Lung microvascular endothelial cell (primary cell): ENCODE data around the gene CRYBB1. TPM values are rescaled to one million over a fixed set of nuclear protein-coding genes. Genes with fewer than 3 reads are reported as not detected.

Experiments used
- DNase-seq, 2 donors: peaks; one replicate each; pipeline versions ENCODE4 v3.0.0 to v3.0.0-alpha.2; 2010; ENCODE audit warnings: low read depth in 2 of 2
- total RNA-seq: library from RNA; depleted of rRNA; stranded (reverse); fragments of >200 nt; gene quantifications from 2 replicates; pipeline ENCODE4 v1.2.1, GENCODE V29; 2014

The CRYBB1 gene
- total RNA-seq, 1 donor from 2014 or later: 0.40 TPM

DNA sequence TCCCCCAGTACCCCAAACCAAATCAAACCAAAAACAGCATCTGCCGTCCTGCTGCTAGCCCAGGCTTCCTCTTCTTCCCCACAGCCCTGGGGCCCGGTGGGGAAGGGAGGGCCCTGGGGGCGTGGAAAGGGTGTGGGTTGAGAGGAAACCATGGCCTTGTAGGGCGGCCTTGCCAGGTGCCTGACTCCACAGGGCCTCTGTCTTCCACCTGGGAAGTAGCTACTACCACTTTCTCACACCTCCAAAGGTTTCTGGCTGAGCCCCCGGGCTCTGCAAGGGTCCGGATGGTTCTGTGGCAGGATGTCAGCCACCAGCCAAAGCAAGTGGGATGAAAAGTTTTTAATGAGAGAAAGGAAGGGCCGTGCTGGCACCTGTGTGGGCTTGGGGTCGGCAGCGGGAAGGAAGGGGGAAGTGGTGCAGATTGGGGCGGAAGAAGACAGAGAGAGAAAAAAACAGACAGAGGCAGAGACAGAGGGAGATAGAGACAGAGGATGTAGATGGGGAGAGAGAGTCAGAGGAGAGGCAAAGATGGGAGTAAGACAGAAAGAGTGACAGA, 38.4 kb downstream of the CRYBB1 start:
- DNase-seq: no peak

DNA sequence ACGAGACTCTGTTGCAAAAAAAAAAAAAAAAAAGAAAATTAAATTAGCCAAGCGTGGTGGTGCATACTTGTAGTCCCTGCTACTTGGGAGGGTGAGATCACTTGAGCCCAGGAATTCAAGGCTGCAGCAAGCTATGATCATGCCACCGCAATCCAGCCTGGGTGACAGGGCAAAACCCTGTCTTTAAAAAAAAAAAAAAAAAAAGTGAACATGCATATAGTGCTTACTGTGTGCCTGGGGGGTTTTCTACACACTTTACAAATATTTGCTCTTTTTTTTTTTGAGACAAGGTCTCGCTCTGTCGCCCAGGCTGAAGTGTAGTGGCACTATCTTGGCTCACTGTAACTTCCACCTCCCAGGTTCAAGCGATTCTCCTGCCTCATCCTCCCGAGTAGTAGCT, 40.7 kb downstream of the CRYBB1 start:
- no peak for DNase-seq

DNA sequence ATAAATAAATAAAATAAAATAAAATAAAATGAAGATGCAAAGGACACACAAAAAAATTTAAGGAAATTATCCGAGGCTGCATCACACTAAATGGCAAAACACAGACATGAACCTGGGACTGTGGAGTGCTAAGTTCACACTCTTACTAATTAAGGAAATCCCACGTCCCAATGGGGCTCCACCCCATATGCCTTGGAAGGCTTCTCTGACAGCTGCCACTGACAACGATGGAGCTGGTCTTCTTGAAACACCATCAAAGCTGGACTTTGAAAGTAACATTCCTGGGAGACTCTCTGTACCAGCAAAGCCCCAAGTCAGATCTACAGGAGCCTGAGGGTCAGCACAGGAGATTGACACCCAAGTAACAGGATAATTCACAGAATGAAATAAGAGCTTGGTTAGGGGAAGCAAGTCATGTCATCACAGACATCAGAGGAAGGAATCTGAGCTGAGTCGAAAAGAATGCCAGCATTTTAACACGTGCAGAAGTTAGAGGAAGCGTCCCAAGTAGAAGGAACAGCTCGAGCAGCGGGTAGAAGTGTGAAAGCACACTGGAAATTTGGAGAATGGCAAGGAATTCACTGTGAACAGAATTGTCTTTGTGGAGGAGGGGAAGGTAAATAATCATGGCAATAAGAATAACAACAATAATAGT, 41.7 kb downstream of the CRYBB1 start:
- DNase-seq: peak in 1 of 2 donors; percentile 67

DNA sequence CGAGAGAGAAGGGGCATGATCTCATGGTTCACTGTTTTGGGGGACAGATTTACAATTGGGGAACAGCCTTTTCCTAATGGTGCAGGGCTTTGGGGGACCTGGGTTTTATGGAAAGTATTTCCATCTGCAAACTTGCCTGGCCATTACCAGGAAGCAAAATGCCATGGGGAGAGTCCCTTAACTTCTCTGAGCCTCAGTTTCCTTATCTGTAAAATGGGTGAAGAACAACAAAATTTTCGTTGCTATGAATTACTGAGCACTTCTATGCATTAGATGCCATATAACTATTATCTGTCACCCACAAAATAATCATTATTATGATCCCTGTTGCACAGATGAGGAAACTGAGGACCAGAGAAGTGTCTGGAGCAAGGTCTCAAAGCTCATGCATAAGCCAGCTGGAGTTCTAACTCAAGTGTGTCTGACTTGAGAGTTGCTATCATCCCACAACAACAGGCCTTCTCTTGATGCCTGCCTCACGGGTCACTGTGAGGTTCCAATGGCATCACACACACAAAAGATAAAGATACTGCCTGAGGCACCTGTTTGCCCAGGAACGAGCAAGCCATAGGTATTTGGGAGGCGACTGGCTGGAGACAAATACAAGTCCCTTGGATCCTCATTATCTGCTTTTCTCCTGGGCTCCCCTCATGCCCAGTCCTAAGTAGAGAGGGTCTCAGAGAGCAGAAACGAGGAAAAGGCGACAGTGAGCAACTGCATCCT, 43.7 kb downstream of the CRYBB1 start:
- DNase-seq: no peak

DNA sequence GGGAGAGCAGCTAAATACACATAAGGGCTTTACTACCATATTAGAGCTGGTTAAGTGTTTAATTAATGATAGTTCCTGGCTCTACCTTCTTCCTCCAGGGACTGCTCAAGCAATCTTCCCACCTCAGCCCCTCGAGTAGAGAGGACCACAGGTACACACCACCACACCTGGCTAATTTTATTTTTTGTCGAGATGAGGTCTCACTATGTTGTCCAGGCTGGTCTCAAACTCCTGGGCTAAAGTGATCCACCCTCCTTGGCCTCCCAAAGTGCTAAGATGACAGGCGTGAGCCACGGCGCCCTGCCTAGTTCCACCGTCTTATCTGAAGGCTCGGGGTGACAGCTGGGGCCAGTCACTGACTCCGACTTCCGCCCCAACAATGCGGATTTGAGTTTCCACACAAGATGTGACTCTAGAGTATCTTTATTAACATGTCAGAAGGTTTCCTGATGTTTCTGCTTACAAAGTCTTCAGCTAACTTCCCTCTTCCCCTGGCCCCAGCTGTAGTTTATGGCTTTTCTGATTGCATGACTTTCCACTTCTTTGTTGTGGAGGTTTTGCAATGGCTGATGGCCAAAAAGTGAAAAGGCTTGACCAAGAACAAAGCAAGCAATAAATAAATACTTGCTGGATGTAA, 44.7 kb downstream of the CRYBB1 start:
- DNase-seq: peak in 1 of 2 donors; percentile 83

DNA sequence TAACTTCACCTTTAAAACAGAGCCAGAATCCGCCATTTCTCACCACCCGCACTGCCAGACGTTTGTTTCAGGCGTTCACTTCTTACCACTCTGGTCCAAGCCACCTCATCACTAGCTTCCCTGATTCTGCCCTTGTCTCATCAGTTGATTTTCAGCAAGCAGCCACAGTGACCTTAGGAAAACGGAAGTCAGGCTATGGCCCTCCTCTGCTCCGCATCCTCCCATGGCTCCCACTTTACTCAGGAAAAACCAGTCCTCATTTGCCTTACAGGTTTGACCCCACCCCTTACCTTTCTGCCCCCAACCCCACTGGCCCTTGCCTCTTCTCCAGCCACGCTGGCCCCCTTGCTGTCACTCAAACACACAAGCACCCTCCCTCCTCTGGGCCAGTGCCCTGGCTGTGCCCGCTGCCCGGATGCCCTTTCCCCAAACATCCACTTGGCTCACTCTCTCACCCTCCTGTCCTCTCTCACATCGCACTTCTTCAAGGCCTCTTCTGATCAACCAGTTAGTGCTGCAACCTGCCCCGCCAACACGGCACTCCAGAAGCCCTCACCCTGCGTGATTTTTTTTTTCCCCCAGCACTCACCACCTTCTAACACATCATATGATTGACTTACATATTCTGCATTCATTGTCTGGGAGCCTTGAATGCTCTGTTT, 46.8 kb downstream of the CRYBB1 start:
- DNase-seq: no peak

DNA sequence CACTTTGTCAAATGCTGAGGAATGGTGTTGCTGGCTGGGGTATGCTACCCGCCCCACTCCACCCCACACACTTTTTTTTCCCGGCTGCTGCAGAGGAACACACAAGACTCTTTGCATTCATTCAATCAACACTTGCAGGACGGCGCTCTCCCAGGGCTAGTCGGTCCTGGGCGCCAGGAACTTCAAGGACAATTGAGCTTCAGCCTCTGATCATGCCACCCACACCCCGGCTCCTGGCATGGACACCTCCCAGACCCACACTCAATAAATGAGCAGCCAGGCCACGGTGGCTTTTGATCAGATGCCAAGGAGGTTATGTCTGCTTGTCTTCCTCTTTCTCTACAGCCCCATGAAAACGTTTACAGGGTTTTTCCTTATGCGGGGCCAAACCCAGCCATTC, 47.7 kb downstream of the CRYBB1 start:
- no peak for DNase-seq

DNA sequence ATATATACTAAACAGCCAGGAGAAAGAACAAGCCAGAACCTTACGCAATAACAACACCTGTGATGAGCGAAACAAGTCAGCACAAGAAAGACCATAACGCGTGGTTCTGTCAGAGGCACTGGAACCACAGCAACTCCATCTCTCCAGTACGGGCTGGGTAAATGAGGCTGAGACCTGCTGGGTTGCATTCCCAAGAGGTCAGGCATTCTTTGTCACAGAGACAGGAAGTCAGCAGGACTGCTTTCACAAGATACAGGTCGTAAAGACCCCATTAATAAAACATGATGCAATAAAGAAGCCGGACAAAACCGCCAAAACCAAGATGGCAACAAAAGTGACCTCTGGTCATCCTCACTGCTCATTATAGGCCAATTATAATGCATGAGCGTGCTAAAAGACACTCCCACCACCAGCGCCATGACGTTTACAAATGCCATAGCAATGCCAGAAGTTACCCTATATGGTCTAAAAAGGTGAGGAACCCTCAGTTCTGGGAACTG, 49.6 kb downstream of the CRYBB1 start:
- DNase-seq: peak; percentile 39 to 40

DNA sequence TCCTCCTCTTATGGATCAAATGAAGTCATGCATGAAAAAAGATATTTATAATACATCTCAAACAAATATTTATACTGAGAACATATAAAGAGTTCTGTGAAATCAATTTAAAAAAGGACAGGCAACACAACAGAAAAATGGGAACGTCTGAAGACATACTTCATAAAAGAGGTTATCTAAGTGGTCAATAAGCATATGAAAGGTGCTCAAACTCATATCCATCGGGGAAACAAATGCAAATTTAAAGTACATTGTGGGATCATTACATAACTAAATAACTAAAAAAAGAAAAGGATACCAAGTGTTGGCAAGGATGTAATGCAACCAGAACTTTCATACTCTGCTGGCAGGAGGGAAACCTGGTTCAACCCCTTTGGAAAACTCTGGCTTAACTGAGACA, 50.2 kb downstream of the CRYBB1 start:
- DNase-seq: no peak

DNA sequence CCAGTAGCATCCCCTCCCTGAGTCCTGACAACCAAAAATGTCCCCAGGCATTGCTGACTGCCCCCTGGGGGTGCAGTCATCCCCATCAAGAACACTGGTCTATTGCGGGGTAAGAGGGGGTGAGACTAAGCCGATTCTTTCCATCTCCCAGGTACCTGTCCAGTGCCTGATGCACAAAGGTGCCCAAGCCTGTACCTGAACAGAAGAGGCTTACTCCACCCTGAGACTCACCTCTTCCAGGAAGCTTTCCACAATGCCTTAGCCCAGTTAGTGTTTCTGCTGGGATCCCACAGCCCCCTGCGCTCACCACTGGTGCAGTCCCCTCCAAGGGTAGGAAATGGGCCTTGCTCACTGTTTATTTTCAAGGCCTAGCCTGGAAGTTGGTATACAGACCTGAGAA, 50.8 kb downstream of the CRYBB1 start:
- no peak for DNase-seq

DNA sequence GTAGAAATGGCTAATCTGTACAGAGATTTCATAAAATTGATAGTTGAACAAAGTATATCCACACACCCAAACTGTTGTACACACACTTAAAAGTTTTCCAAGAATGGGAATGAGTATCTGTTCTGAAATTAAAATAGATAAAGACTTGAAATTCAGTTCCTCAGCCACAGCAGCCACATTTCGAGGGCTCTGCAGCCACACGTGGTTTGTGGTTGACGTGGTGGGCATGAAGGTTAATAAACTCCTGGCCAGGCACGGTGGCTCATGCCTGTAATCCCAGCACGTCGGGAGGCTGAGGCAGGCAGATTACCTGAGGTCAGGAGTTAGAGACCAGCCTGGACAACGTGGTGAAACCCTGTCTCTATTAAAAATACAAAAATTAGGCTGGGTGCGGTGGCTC, 51.9 kb downstream of the CRYBB1 start:
- no peak for DNase-seq

DNA sequence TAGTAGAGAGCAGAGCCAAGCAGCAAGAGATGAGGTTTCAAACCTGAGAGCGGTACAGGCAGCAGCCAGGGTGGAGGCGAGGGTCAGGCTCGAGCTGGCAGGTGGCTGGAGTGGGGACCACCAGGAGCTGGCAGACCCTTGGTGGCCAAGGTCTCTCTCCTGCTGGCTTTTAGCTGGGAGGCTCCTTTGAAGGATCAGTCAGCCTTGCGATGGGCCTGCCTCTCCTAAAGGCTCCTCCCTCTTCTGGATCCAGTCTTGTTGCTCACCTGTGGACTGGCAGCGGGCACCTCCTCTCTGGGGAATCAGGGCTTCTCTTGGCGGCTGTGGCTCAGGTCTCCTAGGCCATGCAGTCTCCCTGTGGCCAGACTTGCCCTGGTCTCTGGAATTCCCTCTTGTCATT, 52.6 kb downstream of the CRYBB1 start:
- DNase-seq: no peak

DNA sequence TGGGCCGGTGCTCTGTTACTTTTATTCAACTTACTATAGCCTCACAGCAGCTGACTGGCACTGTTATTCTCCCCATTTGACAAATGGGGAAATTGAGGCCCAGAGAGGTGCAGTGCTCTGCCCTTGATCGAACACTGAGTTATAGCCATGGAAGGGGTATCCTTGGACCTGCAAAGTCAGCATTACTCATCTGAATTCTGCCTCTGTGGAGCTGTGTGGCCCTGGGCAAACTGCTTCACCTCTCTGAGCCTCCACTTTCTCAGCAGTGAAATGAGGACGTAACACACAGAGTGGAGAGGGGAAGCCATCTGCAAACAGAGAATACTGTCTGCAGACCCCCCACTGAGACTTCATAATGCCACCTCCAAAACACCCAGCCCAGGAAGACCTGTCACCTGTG, 53.2 kb downstream of the CRYBB1 start:
- no peak for DNase-seq

DNA sequence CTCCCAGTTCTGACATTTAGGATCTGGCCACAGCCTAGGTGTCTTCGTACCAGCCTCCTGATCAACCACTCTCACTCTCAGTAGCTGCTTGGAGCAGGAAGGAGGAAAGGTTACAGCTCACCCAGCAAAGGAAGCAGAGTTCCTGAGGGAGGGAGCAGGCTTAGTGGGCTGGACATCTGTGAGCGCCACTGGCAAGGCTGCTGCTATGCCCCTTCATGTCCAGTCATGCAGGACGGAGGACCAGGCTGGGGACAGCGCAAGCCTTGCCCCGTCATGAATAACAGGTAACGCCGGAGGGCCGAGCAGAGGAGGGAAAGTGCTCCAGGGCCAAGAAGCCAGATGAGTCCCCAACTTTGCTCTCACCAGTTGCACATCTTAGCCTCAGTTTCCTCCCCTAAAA, 53.6 kb downstream of the CRYBB1 start:
- peak in 1 of 2 donors; percentile 58 for DNase-seq

DNA sequence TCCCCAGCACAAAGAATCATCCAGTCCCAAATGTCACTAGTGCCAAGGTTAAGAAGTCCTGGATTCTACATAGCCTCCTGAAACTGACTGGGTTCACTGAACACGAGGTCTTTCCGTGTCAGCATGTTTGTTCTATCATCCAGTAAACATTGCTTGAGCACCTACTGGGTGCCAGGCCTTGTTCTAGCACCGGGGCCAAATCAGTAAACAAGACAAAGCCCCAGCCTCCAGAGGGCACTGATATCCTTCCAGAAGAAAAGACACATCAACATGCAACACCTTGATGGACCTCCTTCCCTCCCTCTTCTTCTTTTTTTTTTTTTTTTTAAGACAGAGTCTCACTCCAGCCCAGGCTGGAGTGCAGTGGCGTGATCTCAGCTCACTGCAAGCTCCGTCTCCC, 54.8 kb downstream of the CRYBB1 start:
- no peak for DNase-seq

DNA sequence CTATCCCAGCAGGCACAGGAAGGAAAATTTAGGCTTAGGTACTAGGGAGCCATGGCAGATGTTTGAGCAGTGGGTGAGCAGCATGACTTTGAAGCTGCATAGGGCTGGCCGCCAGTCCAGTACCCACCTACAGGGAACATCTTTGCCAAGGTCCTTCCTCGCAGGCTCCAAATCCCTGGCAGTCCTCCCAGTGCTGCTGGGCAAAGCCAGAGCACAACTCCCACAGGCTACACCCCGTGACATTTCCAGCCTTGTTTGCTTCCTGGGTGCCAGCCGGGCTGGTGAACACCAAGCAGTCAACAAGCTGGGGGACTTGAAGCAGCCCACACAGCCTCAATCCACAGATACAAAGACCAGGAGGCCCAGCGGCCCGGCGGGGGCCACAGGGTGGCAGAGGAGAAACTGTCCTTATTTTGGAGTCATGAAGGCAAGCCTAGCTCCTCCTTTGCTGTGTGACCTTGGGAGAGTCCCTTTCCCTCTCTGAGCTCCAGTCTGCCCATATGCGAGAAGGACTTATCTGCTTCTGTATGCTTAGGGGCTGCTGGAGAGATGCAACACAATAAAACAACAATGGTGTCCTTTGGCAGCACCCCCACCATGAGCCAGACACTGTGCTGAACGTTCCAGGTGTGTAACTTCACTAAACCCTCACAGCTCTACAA, 55.9 kb downstream of the CRYBB1 start:
- DNase-seq: no peak

DNA sequence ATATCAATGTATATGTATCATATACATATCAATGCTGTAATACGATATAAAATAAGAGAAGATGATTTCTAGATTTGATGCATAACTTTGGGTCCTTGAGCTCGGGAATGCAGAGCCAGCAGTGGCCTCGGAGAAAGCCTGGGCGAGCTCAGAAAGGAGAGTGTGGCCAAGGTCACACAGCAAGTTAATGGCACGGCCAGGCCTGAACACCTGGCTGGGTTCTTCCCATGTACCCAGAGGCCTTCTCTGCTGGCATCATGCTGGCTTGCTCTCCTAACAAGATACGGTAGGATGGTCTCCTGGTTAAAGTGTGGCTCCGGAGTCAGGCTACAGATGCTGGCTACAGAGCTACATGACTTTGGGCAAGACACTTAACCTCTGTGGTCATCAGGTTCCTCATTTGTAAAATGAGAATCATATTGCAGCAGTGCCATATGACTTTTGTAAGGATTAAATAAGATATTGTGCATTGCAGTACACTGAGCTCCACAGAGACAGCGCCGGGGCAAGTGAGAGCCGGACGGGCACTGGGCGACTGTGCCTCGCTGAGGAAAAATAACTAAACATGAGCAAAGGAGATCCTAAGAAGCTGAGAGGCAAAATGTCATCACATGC, 57.8 kb downstream of the CRYBB1 start:
- DNase-seq: no peak

DNA sequence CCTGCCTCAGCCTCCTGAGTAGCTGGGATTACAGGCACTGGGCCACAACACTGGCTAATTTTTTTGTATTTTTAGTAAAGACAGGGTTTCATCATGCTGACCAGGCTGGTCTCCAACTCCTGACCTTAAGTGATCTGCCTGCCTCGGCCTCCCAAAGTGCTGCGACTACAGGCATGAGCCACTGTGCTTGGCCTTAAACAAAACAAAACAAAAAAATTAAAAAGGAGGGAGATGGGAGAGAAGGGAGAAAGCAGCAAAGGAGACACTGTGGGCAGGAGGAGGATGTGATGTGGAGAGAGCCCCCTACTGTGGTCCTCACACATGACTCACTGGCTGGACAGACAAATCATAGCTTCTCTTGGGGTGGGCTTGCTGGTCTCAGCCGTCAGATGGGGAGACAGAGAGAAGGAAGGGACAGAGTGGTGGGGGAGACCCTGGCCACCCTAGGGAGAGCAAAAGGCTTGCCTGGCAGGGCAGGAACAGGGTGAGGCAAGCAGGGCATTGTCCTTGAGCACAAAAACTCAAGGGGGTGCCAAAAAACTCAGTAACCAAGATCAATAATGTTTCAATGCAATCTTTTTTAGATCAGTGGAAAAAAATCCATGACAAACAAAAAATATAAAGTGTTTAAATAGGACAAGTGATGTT, 59.5 kb downstream of the CRYBB1 start:
- no peak for DNase-seq

DNA sequence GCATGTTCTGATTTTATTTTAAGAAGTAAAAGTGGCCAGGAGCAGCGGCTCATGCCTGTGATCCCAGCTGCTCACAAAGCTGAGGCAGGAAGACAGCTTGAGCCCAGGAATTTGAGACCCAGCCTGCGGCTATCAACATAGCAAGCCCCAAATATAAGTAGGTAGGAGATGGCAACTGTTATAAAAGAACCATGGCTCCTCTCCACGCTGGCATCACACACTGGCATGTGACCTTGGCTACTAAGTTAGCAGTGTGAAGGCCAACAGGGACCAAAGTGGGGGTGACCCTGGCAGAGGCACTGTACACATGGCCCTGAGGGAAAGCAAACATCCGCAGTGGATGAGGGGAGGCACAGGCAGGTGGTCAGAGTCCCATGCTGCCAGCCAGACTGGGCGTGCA, 60.9 kb downstream of the CRYBB1 start:
- DNase-seq: no peak

DNA sequence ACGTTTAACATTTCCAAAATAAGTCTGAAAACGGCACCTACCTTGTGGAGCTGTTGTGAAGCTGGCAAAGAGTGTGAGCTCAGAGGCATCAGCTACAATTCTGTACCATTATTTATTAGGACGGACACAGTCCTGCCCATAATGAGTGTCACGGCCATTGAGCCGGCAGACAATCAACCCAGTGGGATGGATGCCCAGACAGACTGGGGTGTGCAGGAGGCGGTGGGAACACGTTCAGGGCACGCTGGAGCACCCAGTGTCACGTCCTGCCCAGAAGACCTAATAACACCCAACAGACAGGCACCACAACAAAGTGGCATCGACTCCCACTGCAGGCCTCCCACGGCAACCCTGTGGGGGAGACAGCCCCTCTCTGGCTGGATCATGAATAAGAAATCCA, 62.3 kb downstream of the CRYBB1 start:
- DNase-seq: no peak
